SH-SY5Y (cell line): Measurements from ENCODE around the gene PLCH1.

ENCODE experiments used
- GATA2 ChIP-seq: IDR thresholded peaks from 2 replicates; pipeline ENCODE4 v1.6.1; 2011; ENCODE audit warnings: mild to moderate bottlenecking, low read depth, low read length
- GATA3 ChIP-seq: IDR thresholded peaks from 2 replicates; pipeline ENCODE4 v1.6.1; 2011; ENCODE audit warnings: low read depth, mild to moderate bottlenecking, low read length, moderate library complexity

PLCH1 gene

GRCh38 chr3:155418407-155418806 lies 326.5 kb downstream of the PLCH1 start:
- TF ChIP-seq GATA3 (peak; percentile 98), GATA2 (peak; percentile 99)

GRCh38 chr3:155417119-155417517 lies 327.8 kb downstream of the PLCH1 start:
- TF ChIP-seq GATA3 (no peak), GATA2 (no peak)

GRCh38 chr3:155416500-155417118 lies 328.3 kb downstream of the PLCH1 start:
- TF ChIP-seq GATA3 (no peak), GATA2 (no peak)

GRCh38 chr3:155412904-155413303 lies 332.0 kb downstream of the PLCH1 start:
- TF ChIP-seq GATA2 (no peak), GATA3 (no peak)

- TF ChIP-seq GATA2 (peak; percentile 22; the same call in 1 of the 2 replicates), GATA3 (no peak)
These were observed 333.2 kb downstream of the PLCH1 start for GRCh38 chr3:155411500-155412223.

- no peak for TF ChIP-seq GATA2
These were observed 335.5 kb downstream of the PLCH1 start for GRCh38 chr3:155409336-155409735.

- TF ChIP-seq GATA2 (no peak), GATA3 (no peak)
These were observed 336.9 kb downstream of the PLCH1 start for GRCh38 chr3:155407971-155408370.

GRCh38 chr3:155407331-155407730 lies 337.5 kb downstream of the PLCH1 start:
- TF ChIP-seq GATA3, result no peak
- no peak for TF ChIP-seq GATA2

- TF ChIP-seq GATA2 (no peak), GATA3 (no peak)
These were observed 340.4 kb downstream of the PLCH1 start for GRCh38 chr3:155404486-155404885.

GRCh38 chr3:155402656-155403055 lies 342.2 kb downstream of the PLCH1 start:
- TF ChIP-seq GATA2 (no peak), GATA3 (no peak)

- no peak for TF ChIP-seq GATA2
- TF ChIP-seq GATA3, result no peak
These were observed 346.8 kb downstream of the PLCH1 start for GRCh38 chr3:155398046-155398445.

- no peak for TF ChIP-seq GATA2
These were observed 350.6 kb downstream of the PLCH1 start for GRCh38 chr3:155394240-155394639.

GRCh38 chr3:155393316-155393715 lies 351.6 kb downstream of the PLCH1 start:
- TF ChIP-seq GATA3, result no peak
- no peak for TF ChIP-seq GATA2

- no peak for TF ChIP-seq GATA3
- TF ChIP-seq GATA2, result no peak
These were observed 352.7 kb downstream of the PLCH1 start for GRCh38 chr3:155392138-155392537.

GRCh38 chr3:155391551-155391958 lies 353.3 kb downstream of the PLCH1 start:
- no peak for TF ChIP-seq GATA2
- no peak for TF ChIP-seq GATA3
